Dedifferentiated amniotic fluid mesenchymal stem cell (primary cell): ENCODE data around the gene ZBTB7C.

Experiments used
- DNase-seq: peaks from one replicate; pipeline ENCODE4 v3.0.0-alpha.2; 2016; ENCODE audit errors: extremely low spot score

The ZBTB7C gene

GRCh38 chr18:48061781-48062570 lies 347.2 kb downstream of the ZBTB7C start:
- no peak for DNase-seq

- DNase-seq = no peak
Measured at GRCh38 chr18:48060970-48061369, 348.2 kb downstream of the ZBTB7C start.

GRCh38 chr18:48060346-48060745 lies 348.8 kb downstream of the ZBTB7C start:
- no peak for DNase-seq

GRCh38 chr18:48059455-48060010 lies 349.6 kb downstream of the ZBTB7C start:
- no peak for DNase-seq

GRCh38 chr18:48058486-48058885 lies 350.7 kb downstream of the ZBTB7C start:
- DNase-seq = no peak

GRCh38 chr18:48057018-48057417 lies 352.2 kb downstream of the ZBTB7C start:
- DNase-seq = no peak

- DNase-seq = no peak
Measured at GRCh38 chr18:48055351-48055750, 353.8 kb downstream of the ZBTB7C start.

GRCh38 chr18:48053881-48054816 lies 355.0 kb downstream of the ZBTB7C start:
- no peak for DNase-seq

GRCh38 chr18:48052842-48053241 lies 356.3 kb downstream of the ZBTB7C start:
- no peak for DNase-seq

GRCh38 chr18:48051945-48052840 lies 357.0 kb downstream of the ZBTB7C start:
- no peak for DNase-seq

- no peak for DNase-seq
Measured at GRCh38 chr18:48050176-48050575, 359.0 kb downstream of the ZBTB7C start.

GRCh38 chr18:48049757-48050156 lies 359.4 kb downstream of the ZBTB7C start:
- no peak for DNase-seq

- DNase-seq = no peak
Measured at GRCh38 chr18:48048251-48048650, 360.9 kb downstream of the ZBTB7C start.

GRCh38 chr18:48046843-48047242 lies 362.3 kb downstream of the ZBTB7C start:
- DNase-seq = no peak

GRCh38 chr18:48045744-48046143 lies 363.4 kb downstream of the ZBTB7C start:
- no peak for DNase-seq

- no peak for DNase-seq
Measured at GRCh38 chr18:48044944-48045343, 364.2 kb downstream of the ZBTB7C start.

- no peak for DNase-seq
Measured at GRCh38 chr18:48043166-48043565, 366.0 kb downstream of the ZBTB7C start.

GRCh38 chr18:48042431-48042830 lies 366.8 kb downstream of the ZBTB7C start:
- DNase-seq = no peak

GRCh38 chr18:48040457-48041110 lies 368.6 kb downstream of the ZBTB7C start:
- no peak for DNase-seq

GRCh38 chr18:48039769-48040215 lies 369.4 kb downstream of the ZBTB7C start:
- DNase-seq = no peak

- no peak for DNase-seq
Measured at GRCh38 chr18:48038636-48039035, 370.5 kb downstream of the ZBTB7C start.
